ENCODE data around the gene DKC1.
"Not testable (repeated sequence)": the region's sequence is repeated elsewhere in the genome, so short reads cannot be mapped to it uniquely, and the experiment has no call there.

The DKC1 gene

DNA sequence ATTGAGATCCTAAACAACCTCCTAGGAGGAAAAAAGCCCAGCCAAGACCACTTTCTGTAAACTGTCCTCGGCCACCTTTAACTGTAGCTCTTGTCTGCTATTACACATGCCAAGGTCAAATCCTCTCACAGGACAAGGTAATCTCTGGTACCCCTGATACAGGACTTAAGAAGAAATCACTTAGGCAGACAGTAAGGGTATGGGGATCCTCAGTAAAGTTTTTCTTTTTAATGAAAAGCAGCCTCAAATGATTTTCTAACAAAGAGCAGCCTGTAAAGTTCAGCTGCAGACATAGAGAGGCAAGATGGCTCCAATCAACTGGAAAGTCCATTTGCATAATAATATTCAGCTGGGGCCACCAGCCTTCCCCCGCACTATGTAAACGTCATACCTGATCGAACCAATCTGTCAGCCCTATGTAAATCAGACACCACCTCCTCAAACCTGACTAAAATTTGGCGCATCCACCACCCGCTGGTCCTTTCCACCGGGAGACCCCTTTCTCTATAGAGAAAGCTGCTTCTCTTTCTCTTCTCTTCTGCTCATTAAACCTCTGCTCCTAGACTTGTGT is 57.2 kb downstream of the DKC1 start:
- no peak for DNase-seq (ENCODE audit: low read depth)

- DNase-seq (ENCODE audit: low read depth), result no peak
Measured at GRCh38 chrX:154821523-154821922, 58.9 kb downstream of the DKC1 start.

DNA sequence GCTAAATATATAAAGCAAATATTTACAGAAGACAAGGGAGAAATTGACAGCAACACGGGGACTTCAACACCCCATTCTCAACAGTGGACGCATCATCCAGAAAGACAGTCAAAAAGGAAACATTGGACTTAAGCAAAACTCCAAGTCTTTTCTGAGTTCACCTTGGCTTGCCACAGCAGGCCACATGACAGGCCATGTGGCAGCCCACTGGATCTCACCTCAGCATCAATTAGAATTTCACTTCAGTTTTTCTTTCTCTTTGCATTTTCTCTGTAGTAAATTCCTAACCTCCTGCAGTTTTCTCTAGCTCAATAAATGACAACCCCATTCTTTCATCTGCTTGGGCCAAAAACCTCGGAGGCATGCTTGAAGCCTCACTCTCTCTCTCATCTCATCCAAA is 59.4 kb downstream of the DKC1 start:
- no peak for DNase-seq (ENCODE audit: low read depth)

DNA sequence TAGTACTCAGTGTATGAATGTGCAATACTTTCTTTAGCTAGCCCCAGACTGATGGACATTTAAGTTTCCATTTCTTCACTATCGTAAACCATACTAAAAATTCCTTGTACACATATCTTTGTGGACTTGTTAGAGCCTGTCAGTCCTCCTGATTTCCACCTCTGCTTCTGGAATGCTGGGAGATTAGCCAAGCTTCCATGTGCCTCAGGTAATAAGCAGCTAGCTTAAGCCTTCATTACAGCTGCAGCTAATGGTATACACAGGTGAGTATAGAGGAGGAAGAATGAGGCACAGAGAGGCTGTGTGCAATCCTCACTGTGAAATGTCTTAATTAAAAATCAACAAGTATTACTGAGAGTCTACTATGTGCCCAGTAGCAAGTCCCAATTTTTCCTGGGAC is 62.0 kb downstream of the DKC1 start:
- DNase-seq (ENCODE audit: low read depth), result no peak

DNA sequence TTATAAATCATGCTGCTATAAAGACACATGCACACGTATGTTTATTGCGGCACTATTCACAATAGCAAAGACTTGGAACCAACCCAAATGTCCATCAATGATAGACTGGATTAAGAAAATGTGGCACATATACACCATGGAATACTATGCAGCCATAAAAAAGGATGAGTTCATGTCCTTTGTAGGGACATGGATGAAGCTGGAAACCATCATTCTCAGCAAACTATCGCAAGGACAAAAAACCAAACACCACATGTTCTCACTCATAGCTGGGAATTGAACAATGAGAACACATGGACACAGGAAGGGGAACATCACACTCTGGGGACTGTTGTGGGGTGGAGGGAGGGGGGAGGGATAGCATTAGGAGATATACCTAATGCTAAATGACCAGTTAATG is 62.9 kb downstream of the DKC1 start:
- DNase-seq (ENCODE audit: low read depth), result not testable (repeated sequence)

Data from activated gamma-delta T cell treated with anti-CD3 and anti-CD28 coated beads, Interleukin-2, amount 50 U/mL, for 16 hours (primary cell).